ENCODE results near the gene RPP25.

The RPP25 gene, protein sequence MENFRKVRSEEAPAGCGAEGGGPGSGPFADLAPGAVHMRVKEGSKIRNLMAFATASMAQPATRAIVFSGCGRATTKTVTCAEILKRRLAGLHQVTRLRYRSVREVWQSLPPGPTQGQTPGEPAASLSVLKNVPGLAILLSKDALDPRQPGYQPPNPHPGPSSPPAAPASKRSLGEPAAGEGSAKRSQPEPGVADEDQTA

DNA sequence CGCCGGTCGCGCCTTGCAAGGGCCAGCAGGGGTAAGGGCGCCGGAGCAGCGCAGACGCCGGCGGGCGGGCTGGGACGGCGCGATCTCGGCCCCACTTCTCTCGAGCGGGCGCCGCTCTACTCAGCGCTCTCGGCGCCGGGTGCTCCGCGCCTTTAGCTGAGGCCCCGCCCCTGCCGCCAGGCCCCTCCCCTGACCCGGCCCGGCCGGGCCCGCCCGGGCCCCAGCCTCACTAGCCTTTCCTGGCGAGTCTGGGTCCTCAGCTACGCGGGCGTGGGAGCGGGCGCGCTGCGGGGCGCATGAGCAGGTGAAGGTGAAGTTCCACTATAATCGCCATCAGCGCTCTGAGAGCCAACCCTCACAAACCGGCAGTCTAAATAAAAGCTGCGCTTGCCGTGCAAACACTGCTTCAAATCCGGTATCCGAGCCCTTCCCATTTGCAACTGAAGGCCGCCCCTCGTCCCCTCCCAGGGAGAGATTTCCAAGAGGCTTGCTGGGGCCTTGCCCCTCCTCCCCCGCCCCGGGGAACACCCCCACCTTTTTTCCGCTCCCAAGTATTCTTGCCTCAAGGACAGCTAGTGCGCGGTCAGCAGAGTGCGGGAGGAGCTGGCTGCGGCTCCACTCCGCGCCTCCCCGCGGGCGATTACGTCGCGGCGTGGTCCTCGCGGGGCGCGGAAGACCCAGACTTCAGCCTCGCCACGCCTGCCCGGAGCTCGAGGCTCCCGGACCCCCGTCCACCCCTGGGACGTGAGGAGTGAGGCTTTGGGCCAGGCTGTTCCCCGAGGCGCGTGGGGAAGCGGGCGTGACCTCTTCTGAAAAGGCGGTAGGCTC lies at the start of gene RPP25:
RPP25 (minus strand) TSS at position 125 of the 828 bp plus-strand sequence. CDS start 189 bp downstream, outside the sequence.
- no peak for DNase-seq (ENCODE audit: low read depth)

DNA sequence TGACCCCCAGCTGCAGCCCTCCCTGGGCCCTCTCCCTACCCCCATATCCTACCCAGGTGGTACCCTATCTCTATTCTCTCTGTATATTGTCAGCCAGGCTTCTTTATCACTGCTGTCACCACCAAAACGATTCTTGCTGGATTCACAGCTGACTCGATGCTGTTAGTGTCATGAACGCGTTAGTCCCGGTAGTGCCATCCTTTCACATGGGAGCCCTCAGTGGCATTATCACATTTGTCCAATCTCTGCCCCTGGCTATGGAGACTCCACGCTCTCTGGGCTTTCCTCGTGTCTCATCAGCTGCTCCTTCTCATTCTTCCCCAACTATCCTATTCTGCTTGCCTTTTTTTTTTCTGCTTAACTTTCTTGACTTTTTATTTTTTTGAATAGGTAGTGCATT lies 45.8 kb upstream of the RPP25 start:
- no peak for DNase-seq (ENCODE audit: low read depth)

DNA sequence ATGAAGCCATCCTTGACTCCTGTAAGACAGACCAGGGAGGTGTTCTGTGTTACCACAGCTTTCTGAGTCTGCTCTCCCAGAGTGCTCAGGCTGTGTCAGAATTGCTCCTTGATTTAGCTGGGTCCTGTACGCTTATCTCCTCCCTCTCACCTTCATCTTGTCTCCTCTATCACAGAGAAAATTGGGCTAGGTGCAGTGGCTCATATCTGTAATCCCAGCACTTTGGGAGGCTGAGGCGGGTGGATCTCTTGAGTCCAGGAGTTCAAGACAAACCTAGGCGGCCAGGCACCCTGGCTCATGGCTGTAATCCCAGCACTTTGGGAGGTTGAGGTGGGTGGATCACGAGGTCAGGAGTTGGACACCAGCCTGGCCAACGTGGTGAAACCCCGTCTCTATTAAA lies 44.7 kb upstream of the RPP25 start:
- no peak for DNase-seq (ENCODE audit: low read depth)

DNA sequence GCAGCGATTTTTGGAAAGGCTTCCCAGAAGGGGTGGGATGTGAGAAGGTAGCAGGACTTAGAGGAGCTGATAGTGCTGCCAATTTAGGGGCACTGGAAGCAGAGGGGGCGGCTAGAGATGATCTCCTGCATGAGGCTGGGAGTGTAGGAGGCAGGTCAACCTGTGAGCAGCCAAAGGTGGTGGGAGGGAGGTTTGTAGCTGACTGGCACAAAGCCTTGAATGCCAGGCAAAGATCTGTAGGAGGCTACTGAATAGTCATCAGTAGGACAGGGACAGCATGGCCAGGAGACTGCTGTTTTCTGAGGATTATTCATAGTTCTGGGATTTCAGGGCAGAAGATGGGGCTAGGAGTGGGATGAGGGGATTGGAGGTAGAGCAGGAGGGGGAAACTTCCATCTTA lies 41.0 kb upstream of the RPP25 start:
- no peak for DNase-seq (ENCODE audit: low read depth)

DNA sequence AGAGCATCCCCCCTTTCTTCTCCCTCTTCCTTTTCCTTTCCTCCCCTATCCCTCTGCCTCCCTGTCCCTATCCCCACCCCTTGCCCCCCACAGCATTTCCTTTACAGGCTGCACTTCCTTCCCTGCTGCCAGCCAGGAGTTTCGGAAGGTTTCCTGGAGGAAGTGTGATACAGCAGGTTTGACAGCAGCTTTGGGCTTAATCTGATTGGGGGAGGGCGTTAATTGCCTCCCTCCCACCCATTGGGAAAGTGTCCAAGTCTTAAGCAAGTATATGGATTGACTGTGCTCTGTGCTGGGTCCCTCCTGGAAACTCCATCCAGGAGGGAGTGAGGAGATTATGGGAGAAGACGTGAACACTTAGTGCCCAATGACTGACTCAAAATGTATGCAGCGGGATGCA lies 40.6 kb upstream of the RPP25 start:
- DNase-seq (ENCODE audit: low read depth): no peak

DNA sequence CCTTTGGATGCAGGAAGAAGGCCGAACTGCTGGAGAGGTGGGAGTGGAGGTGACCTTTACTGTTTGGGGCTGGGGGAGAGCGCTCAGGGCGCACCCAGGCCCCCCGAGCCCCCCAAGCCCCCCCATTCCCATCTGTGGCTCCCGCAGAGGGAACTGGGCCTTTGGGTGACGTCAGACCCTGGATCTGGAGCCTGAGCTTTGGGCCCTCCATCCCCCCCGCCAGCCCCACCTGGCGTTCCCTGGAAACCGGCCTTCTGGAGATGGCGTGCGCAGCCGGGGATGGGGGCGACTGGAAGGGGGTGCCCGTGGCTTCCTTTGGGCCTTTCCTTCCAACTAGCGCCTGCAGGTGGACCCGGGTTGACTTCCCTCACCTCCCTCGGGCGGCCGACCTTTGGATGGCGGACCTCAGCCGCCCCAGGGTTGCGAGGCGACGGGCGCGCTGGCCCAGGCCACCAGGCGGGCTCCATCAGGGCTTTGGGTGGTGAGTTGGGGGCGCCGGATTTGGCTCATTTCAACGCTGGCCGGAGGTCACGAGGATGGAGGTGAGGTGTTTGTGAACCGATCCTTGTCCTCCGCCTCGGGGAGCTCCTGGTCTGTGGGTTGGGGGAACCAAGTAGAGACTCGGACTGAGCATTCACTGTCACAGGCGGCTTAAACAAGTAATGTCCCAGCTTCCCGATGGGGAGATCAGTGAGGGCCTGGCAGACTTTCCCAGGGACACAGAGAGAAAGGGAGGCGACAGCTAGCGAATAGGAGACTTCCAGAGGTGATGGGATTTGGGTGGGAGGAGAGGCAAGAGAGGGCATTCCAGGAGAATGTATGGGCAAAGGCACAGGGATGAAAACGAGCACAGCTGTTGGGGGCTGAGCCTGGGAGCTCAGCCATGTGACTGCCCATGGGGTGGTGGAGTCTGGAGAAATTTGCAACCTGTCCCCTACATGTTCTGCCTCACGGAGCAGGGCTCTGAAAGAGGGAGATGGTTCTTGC lies 39.5 kb upstream of the RPP25 start:
- DNase-seq (ENCODE audit: low read depth): no peak

DNA sequence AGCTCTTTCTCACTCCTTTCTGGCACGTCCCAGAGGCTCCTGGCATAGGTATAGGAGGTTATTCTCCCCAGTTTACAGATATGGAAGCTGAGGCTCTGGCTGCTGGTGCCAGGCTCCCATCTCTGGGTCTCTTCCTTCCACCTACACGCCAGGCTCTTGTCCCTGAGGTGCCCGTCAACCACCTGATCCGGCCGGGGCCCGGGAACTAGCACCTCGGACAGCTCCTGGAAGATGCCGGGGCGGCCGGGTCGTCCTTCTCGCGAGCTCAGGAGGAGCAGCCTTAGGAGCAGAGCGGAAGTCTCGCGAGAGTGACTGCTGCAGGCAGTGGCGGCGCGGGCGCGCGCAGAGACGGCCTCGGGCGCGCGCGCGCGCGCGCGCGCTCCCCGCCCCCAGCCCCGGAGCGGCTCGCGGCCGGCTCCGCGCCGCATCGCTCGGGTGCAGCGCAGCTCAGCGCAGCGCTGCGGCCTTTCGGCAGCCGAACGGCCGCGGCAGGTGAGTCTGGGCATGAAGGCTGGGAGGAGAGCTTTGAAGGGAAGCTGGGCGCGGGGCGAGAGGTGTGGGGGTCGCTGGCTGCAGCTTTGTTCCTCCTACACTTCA lies 38.7 kb upstream of the RPP25 start, which contains the start of gene SCAMP5:
SCAMP5 (plus strand) TSS at position 382 of the 597 bp plus-strand sequence. CDS start 16,277 bp downstream, outside the sequence.
- peak; percentile 94 for DNase-seq (ENCODE audit: low read depth)

DNA sequence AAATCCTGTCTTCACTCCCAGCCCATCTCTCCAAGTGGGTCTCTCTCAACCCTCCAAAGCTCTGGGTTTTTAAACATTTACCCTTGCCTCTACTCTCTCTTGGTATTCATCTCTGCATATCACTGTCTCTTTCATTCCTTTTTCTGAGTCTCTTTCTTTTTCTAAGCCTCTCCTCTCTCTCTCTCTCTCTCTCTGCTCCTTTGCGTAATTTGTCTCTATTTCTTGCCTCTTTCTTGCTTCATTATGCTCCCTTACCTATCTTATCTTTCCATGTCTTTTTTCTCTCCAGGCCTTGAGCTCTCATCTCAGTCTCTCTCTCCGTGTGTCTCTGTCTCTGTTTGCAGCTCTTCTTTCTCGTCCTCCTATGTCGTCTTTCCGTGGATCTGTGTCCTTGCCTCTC lies 38.1 kb upstream of the RPP25 start:
- DNase-seq (ENCODE audit: low read depth): no peak

DNA sequence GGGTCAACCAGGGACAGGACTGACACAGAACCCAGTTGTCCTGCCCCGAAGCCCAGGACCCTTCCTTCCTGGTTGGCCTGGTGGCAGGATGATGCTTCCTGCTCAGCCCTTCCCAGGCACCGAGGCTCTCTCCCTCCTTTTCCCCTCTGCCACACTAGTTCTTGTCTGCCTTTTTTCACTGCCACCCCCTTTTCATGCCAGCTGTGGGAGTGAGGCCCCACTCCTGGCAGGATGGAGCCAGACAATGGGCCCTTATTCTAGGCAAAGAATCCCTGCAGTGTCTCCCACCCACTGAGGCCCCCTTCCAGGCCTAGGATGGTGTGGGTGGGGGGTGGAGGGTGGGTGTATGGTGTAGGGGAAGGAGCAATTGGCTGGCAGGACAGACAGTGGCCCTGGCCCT lies 37.7 kb upstream of the RPP25 start:
- DNase-seq (ENCODE audit: low read depth): no peak

DNA sequence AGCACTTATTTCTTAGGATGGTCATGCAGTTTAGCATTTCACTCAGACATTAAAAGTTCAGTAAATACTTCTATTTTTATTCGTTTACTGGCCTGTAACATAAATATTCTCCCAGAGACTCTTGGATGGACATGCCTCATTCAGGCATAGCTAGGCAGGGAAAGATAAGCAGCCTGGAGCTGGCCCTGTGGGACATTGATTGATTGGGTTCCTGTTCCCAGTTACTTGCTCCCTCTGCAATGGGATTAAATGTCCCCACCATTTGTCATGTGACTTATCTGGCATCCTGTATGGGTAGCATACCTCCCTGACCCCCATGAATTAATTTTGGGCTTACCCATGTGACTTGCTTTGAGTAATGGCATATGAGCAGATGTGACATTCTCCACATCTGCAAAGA lies 36.0 kb upstream of the RPP25 start:
- no peak for DNase-seq (ENCODE audit: low read depth)

DNA sequence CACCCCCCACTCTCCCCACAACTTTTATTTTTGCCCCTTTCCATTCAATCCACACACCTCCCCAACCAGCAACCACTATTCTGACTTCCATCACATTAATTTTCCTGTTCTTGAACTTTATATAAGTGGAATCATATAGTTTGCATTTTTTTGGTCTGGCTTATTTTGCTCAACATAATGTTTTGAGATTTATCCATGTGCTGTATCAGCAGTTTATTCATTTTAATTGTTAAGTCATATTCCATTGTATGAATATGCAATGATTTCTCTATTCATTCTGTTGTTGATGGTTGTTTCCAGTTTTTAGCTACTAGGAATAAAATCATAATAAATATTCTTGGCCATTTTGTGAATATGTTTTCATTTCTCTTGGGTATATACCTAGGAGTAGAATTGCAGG lies 33.0 kb upstream of the RPP25 start:
- DNase-seq (ENCODE audit: low read depth): no peak

DNA sequence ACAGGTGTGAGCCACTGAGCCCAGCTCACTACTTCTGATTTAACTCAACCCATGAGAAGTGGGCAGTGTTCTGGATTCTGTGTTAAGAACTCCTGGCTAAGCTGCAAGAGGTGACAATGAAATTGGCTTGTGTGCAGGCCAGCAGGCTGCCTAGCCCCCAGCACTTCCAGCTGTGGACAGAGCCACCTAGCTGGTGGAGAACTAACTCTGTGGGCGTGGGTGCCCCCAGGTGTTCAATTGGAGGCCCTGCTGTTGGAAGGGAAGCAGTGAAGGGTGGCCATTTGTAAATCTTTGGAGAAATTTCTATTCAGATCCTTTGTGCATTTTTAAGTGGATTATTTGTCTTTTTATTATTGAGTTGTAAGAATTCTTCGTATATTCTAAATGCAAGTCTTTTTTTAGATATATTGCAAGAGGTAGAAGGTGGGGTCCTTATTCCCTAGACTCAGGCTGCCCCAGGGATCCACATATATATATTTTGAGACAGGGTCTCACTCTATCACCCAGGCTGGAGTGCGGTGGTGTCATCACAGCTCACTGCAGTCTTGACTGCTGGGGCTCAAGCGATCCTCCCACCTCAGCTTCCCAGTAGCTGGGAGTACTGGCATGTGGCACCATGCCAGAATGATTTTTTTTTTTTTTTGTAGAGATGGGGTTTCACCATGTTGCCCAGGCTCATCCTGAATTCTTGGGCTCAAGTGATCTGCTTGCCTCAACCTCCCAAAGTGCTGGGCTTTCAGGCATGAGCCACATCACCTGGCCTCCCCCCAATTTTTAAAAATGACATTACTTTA lies 31.6 kb upstream of the RPP25 start:
- peak; percentile 26 for DNase-seq (ENCODE audit: low read depth)

DNA sequence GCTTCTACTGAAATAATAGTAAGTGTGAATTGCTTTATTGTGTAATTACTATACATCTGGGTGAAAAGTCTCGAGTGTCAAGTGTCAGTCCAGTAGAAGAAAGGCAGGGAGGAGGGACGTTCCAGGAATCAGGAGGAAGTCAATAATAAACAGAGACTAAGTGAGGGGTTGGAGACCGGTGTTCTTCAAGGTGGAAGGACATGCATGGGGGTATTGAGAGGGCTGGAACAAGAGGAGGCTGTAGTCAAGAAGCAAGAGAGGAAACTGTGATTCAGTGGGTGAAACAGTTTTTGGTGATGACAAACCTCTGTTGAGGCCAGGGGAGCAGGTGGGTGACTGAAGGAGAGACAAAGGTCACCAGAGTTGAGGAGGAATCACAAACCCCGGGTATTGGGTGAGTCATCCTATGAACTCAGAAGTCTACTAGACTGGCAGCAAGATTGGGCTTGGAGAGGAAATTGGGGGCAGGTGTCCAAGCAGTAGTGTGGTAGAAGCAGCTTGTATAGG lies 27.2 kb upstream of the RPP25 start:
- no peak for DNase-seq (ENCODE audit: low read depth)

DNA sequence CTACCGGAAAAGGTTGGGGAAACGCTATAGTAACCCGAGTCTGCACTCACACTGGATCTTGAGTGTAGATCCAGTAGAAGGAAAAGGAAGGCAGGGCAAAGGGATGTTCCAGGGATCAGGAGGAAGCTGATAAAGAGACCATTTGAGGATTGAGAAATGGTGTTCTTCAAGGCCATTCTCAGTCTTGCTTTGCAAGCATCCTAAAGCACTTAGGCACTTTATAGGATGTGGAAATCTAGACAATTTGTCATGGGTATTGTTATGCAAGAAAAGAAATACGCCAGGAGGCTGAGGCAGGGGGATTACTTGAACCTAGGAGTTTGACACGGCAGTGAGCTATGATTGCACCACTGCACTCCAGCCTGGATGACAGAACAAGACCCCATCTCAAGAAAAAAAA lies 25.6 kb upstream of the RPP25 start:
- DNase-seq (ENCODE audit: low read depth): no peak

DNA sequence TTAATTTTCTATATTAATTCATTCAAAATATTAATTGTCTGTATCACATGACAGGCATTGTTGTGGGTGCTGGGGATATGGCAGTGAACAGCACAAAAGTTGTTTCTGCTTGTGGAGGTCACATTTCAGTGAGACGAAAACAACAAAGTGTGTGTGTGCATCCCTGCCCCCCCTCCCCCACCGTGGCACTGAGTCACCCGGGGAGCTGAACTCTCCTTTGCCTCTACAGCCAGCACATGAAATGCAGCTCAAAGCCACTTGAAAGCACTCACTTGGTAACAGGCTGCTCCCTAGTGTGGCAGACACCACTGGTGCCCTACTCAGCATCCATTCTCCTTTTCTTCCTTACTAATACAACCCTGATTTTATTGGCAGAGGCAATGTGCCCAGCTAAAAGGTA lies 21.9 kb upstream of the RPP25 start:
- DNase-seq (ENCODE audit: low read depth): no peak

DNA sequence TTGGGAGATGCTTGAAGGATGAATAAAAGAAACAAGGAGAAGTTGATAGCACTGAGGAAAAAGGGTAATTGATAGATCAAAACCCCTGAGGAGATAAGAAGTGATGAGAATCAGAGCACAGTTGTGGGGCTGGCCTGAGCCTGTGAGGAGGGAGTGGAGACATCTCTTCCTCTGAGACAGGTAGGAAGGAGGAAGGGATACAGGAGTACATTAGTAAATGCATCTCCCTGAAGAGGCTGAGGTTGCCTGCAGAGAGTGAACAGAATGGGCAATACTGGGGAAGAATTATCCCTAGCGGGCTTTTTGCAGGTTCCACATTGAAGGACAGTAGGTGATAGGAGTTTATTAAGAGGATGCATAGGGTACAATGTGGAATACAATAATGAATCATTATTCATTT lies 21.5 kb upstream of the RPP25 start:
- no peak for DNase-seq (ENCODE audit: low read depth)

DNA sequence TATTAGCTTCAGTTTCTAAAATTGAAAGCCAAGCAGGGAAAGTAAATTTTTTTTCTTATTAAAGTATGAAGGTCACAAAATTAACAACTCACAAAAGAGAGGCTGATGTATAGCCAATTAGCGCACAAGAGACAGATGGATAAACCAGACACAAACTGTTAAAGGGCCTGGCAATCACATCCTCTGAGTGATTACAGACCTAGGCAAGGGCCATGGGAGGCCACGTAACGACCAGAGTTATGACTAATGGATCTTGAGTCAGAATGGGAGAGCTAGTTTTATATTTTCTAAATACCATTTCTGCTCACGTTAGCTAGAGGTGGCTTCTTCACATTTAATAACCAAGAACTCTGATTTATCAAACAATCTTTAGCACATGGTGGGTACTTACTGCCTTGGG lies 21.0 kb upstream of the RPP25 start:
- DNase-seq (ENCODE audit: low read depth): no peak

DNA sequence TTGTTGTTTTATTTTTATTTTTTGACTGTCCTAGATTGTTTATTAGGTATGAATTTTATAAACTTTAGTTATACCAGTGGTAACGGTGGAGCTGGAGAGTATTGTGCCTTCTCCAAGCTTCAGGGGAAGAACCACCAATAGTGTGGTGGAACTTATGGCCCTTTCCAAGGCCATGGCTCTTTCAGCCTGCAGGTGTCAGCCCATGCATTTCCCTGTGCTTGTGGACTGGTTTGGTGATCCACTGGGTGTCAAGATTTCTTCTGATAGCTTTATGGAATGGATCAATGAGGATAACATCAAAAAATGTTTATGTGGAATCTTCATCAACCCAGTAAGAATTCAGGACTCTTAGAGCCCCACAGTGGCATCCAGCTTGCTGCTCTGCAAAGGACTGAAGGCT lies 19.6 kb upstream of the RPP25 start:
- no peak for DNase-seq (ENCODE audit: low read depth)

DNA sequence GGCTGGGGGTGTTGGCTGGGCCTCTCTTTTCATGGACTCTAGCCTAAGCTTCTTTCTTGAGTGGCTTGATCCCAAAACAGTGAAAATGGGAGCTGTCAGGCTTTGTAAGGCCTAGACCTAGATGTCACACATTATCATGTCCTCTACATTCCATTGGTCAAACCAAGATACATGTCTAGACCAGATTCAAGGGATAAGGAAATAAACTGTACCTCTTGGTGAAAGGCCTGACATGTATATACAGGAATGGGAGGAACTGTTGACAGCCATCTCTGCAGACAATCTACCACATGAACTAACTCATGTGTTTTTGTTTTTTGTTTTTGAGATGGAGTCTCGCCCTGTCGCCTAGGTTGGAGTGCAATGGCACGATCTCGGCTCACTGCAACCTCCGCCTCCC lies 11.1 kb upstream of the RPP25 start:
- DNase-seq (ENCODE audit: low read depth): no peak

DNA sequence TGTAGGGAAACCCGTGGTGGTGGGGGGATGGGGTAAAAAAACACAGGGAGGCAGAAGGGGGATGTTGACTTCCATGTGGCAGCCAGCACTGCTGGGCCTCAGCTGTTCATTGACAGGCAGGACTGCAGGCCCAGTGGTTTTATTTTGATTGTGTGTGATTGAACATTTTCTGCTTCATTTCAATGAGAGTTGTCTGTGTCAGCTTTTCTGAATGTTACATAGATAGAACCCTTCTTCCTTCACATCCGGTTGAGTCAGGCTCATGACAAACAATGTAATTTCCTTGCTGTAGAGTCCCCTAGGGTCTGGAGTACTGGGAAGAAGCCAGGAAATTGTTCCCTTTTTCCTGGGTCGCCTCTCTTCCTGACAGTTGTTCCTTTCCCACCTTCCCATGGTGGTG lies 8.2 kb upstream of the RPP25 start:
- no peak for DNase-seq (ENCODE audit: low read depth)

DNA sequence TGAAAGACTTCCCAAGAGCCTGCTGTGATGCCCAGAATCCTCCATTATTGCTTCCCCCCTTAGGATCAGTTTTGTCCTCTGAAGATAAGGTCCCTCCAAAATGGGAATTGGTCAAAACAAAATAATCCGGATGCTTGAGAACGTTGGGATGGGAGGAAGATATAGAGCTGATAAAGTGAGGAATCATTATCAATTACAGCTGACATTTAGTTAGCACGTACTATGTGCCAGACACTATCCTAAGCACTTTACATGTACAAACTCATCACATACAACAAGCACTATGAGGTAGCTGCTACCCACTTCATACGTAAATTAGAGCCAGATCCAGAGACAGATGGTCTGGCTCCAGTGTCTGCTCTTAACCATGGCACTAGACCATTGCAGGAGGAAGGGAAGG lies 6.6 kb upstream of the RPP25 start:
- DNase-seq (ENCODE audit: low read depth): no peak
